ENCODE measurements around the gene ARIH1.
"Not testable (repeated sequence)": the region's sequence is repeated elsewhere in the genome, so short reads cannot be mapped to it uniquely, and the experiment has no call there.

ARIH1 gene

DNA sequence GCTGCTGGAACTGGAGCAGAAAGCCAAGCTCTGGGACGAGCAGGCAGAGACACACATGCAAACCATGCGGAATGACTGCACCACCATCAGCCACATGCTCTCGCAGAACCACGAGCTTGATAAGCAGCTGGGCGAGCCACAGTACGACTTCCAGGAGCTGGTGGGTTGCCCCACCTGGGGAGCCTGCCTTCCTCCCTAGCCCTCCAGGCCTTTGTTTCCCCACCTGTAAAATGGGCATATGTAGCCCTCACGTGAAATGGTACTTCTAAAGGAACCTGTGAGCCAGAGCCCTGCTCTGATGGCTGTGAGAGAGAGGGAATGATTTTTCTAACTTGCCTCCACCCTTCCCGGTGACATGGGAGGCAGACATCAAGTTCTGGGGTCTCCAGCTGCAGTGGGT, 135.7 kb downstream of the ARIH1 start:
- no peak for DNase-seq

- not testable (repeated sequence) for DNase-seq
Observed at GRCh38 chr15:72612324-72612723, 138.2 kb downstream of the ARIH1 start.

GRCh38 chr15:72614810-72615532, 140.8 kb downstream of the ARIH1 start:
- no peak for DNase-seq

DNA sequence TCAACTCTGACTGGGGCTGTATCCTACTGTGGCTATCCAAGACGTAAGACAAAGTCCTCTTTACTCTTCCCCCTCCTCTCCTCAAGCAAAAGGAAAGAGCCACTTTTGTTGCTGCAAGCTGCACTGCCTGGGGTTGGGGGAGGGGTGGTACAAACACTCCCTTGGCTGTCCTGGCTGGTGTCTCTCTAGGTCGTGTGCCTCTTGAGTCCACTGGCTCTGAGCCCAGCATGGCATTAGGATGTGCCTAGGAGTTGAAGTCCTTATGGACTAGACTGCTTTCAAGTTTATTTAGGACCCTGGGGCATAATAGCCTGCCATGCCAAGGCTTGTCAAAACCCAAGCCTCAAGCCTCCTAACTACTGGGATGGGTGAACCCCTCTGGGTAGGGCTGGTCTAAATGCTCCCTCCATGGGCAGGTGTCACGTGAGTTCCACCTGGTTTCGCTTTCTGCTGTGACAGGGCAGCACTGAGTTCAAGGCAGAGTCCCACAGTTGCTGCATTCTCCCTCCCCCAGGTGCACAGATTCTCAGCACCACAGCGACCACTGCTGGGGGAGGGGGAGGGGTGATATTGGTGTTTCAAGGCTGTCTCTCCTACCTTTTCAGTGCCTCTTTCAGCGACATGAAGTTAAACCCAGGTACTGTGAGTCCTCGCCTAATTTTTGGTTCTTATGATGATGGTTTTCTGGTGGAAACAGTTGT, 141.6 kb downstream of the ARIH1 start:
- DNase-seq = not testable (repeated sequence)

GRCh38 chr15:72616491-72617210, 142.5 kb downstream of the ARIH1 start:
- no peak for DNase-seq

GRCh38 chr15:72623854-72624253, 149.7 kb downstream of the ARIH1 start:
- not testable (repeated sequence) for DNase-seq

GRCh38 chr15:72626153-72626552, 152.0 kb downstream of the ARIH1 start:
- DNase-seq = not testable (repeated sequence)

DNA sequence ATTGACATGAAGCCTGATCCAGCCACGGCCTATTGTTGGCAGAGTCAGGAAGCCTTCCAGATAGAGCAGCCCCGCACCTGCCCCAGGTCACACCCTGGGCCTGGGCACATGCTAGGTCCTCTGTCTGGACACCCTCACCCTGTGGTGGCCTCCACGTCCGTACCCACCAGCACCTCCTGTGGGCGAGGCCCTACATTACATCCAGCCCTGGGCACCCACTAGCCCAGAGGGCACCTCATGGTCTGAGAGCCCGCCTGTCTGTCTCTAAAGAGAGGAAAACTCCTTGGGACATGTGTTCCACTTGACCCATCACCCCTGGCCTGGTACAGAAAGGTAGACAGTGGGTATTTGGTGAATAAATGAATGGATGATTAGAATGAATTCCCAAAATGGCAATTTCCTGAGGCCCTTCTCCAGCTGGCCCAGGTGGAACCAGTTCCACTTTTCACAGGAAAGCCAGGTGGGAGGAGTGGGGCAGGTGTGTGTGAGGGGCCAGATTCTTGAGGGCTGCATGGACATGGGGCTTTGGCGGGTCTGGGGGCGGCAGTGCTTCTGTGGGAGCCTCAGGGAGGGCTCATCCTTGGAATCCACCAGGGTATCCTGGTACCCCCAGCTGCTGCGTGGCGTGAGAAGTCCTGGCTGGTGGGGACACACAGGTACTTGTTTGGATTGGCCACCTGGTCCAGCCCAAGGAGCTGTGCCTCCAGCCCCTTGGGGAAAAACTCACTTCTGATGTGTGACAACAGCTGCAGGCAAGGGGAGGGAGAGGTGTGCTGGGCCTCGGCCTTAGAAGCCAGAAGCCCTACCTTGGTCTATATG, 154.3 kb downstream of the ARIH1 start:
- not testable (repeated sequence) for DNase-seq

DNA sequence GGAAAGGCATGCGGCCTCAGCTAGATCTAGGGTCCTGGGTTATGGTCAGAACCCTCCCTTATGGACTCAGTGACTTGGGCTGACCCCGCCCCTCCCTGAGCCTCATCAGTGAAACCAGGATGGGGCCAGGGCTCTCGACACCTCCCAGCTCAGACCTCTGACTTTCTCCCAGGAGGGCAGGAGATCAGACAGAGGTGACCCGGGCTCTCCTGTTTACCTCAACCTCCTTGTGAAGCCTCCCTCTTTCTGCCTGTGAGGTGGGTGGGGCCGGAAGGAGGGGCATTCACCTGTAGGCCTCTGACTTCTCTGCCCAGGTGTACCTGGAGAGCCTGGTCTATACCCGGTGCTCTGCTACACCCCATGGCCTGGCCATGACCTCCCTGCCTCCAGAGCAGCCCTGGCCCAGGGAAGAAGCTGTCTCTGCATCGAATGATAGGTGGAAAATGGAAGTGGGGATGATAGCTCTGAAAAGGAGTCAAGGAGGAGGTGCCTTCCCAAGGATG, 155.0 kb downstream of the ARIH1 start:
- DNase-seq = not testable (repeated sequence)

GRCh38 chr15:72636519-72637282, 162.6 kb downstream of the ARIH1 start:
- DNase-seq = not testable (repeated sequence)

- DNase-seq = not testable (repeated sequence)
Observed at GRCh38 chr15:72639759-72640483, 165.8 kb downstream of the ARIH1 start.

- not testable (repeated sequence) for DNase-seq
Observed at GRCh38 chr15:72642271-72642670, 168.1 kb downstream of the ARIH1 start.

GRCh38 chr15:72648631-72649253, 174.6 kb downstream of the ARIH1 start:
- DNase-seq = not testable (repeated sequence)
